Aorta (tissue), 5 donors: ENCODE measurements around the gene NRARP. TPM values are rescaled to one million over a fixed set of nuclear protein-coding genes. Genes with fewer than 3 reads are reported as not detected.

ENCODE experiments used
- ATAC-seq: fragments of 200-7000 bp; cut with Tn5 transposase; one replicate; pipeline ENCODE4 v1.9.1; 2022; ENCODE audit warnings: moderate library complexity; ENCODE audit not compliant: low FRiP score
- DNase-seq, 2 donors: peaks; one replicate each; pipeline ENCODE4 v3.0.0-alpha.2; 2020
- H3K27ac ChIP-seq, 2 donors: one replicate each; pipeline ENCODE4 v1.5.1; 2013; ENCODE audit warnings: low read length in 2 of 2, mild to moderate bottlenecking in 2 of 2, moderate library complexity in 2 of 2, control low read depth in 1 of 2, inconsistent platforms in 1 of 2, low read depth in 1 of 2
- H3K27me3 ChIP-seq, 2 donors: one replicate each; pipeline ENCODE4 v1.6.1; 2013; ENCODE audit warnings: control low read depth in 1 of 2, low read length in 1 of 2, mild to moderate bottlenecking in 1 of 2, moderate library complexity in 1 of 2; ENCODE audit not compliant: insufficient read depth in 2 of 2, control insufficient read depth in 1 of 2
- H3K36me3 ChIP-seq, 2 donors: one replicate each; pipeline ENCODE4 v1.6.1; 2013; ENCODE audit warnings: control low read depth in 1 of 2, low read length in 1 of 2, mild to moderate bottlenecking in 1 of 2; ENCODE audit not compliant: insufficient read depth in 2 of 2, control insufficient read depth in 1 of 2
- H3K4me1 ChIP-seq, 2 donors: one replicate each; pipeline ENCODE4 v1.6.1; 2013; ENCODE audit warnings: low read length in 2 of 2, control low read depth in 1 of 2, mild to moderate bottlenecking in 1 of 2, moderate library complexity in 1 of 2; ENCODE audit not compliant: insufficient read depth in 2 of 2, control insufficient read depth in 1 of 2
- H3K4me3 ChIP-seq, 2 donors: one replicate each; pipeline ENCODE4 v1.5.1; 2013; ENCODE audit warnings: low read length in 2 of 2, control low read depth in 1 of 2, mild to moderate bottlenecking in 1 of 2
- H3K9me3 ChIP-seq: one replicate; pipeline ENCODE4 v1.6.1; 2013; ENCODE audit warnings: mild to moderate bottlenecking, low read length; ENCODE audit not compliant: control insufficient read depth
- WGBS, 2 donors: extraction: QIAGEN DNeasy Blood & Tissue Kit; methylation state at CpG; one replicate each; pipeline ENCODE4 v1.1.7; 2013; 5-methylcytosine and 5-hydroxymethylcytosine counted together
- intact Hi-C, 2 donors: fragments of 100-400 bp; cut with DNase I; formaldehyde crosslinking; loops; one replicate each; pipeline versions ENCODE4 v1.14.2 to v1.15.0; 2022
- polyA plus RNA-seq, 2 donors: library from polyadenylated mRNA; stranded (reverse); fragments of 200-250 nt; gene quantifications; one replicate each; pipeline ENCODE4 v1.2.3, GENCODE V29; 2013
- total RNA-seq, 2 donors: library from RNA; stranded (reverse); fragmentation: NEBNext Ultra II Directional; extraction: Animal tissue kit (Norgen Biotek cat#: 25700); gene quantifications; one replicate each; pipeline ENCODE4 v1.2.1, GENCODE V29; 2021
- donor health status: healthy with polysubstance abuse.
- donor health status: Bipolar disorder and iron deficiency.
- donor health status: DM: no; HTN: no; CAD: no.
- donor health status: DM: no; HTN: no; CAD: no.
- donor health status: DM: yes; HTN: yes; CAD: no.

Gene NRARP
- total and polyA plus RNA-seq, 4 donors, result 0.50 to 26.6 (median 7.1) TPM

GRCh38 chr9:137317718-137318511 is 15.8 kb upstream of the NRARP start:
- intact Hi-C loops, result no loop called here
- ATAC-seq (no peak), DNase-seq (peak; percentile 35 to 71)
- Histone ChIP-seq H3K27ac (no peak overlapping the region), H3K9me3 (no peaks in the 10 kb centered on the region), H3K4me3 (no peak overlapping the region), H3K27me3 (no peaks in the 10 kb centered on the region), H3K36me3 (no peaks in the 10 kb centered on the region), H3K4me1 (no peaks in the 10 kb centered on the region)
- WGBS, 2 donors, result 57 to 69% methylated on average over 22 to 24 of the region's 24 CpGs

GRCh38 chr9:137317021-137317717 is 15.1 kb upstream of the NRARP start:
- ATAC-seq (no peak), DNase-seq (peak; percentile 47 to 68)
- Histone ChIP-seq H3K36me3 (no peaks in the 10 kb centered on the region), H3K4me1 (no peaks in the 10 kb centered on the region), H3K4me3 (no peak overlapping the region), H3K9me3 (no peaks in the 10 kb centered on the region), H3K27ac (no peak overlapping the region), H3K27me3 (no peaks in the 10 kb centered on the region)
- 84 to 92% methylated on average over 19 of the region's 19 CpGs for WGBS, 2 donors
- intact Hi-C loops, result no loop called here

DNA sequence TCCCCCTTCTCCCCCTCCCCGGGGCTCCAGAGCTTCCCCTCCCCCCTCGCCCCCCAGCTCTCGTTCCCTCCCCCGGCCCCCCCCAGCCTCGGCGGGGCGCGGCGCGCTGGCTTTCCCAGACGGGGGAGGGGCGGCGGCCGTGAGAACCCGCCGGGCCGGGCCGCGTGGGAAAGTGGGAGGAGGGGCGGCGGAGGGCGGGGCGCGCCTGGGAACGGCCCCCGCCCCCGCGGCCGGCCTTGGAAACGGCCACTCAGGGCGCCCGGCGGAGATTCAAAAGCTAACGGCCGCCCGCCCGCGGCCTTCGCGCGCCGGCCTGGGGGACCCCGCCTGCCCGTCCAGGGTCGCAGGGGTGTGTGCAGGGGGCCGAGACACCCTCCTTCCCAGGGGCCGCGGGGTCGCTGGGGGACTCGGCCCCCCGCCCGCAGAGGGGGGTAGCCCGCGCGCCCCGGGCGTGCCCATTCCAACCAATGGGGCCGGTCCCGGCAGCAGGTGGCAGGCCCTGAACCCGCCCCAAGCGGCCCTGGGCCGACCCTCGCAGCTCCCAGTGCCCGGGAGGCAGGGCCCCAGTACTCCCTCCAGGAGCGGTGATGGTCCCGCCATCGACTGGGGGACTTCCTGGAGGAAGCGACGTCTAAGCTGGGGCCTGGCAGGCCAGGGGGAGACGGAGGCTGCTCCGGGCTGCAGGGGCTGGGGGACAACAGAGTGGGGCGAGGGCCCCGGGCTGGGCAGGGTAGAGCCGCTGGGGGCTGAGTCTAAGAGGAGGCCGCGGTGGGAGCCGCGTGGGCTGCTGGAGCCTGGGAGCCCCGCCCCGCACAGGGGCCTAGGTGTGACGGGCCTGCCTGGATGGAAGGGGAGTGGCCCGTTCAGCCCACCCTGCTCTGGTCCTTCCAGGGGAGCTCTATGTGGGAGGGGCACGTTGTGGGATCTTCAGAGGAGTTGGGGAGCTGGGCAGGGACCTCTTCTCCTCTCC is 14.2 kb upstream of the NRARP start:
- Histone ChIP-seq H3K36me3 (no peaks in the 10 kb centered on the region), H3K4me1 (no peaks in the 10 kb centered on the region), H3K4me3 (no peak overlapping the region), H3K9me3 (no peaks in the 10 kb centered on the region), H3K27me3 (no peaks in the 10 kb centered on the region), H3K27ac (no peak overlapping the region)
- intact Hi-C loops, result no loop called here
- 7% methylated on average over 67 to 83 of the region's 83 CpGs for WGBS, 2 donors
- DNase-seq, result peak; percentile 55 to 86
- no peak for ATAC-seq

- WGBS, 2 donors, result 13 to 15% methylated on average over 17 to 18 of the region's 18 CpGs
- intact Hi-C loops, result no loop called here
Observed at GRCh38 chr9:137315581-137316011, 13.5 kb upstream of the NRARP start.

GRCh38 chr9:137314561-137315560 is 12.8 kb upstream of the NRARP start:
- Histone ChIP-seq H3K9me3 (no peaks in the 10 kb centered on the region), H3K27me3 (no peaks in the 10 kb centered on the region), H3K4me3 (no peak overlapping the region), H3K36me3 (no peaks in the 10 kb centered on the region), H3K27ac (no peak overlapping the region), H3K4me1 (no peaks in the 10 kb centered on the region)
- intact Hi-C loops, result no loop called here
- WGBS, 2 donors, result 60 to 69% methylated on average over 42 of the region's 42 CpGs
- no peak for ATAC-seq
- peak; percentile 50 to 71 for DNase-seq

More at GRCh38 chr9:137315581-137316011, 13.5 kb upstream of the NRARP start:
- Histone ChIP-seq H3K27ac (no peak overlapping the region), H3K4me1 (no peaks in the 10 kb centered on the region), H3K27me3 (no peaks in the 10 kb centered on the region), H3K4me3 (no peak overlapping the region), H3K9me3 (no peaks in the 10 kb centered on the region), H3K36me3 (no peaks in the 10 kb centered on the region)
- peak in 1 of 2 donors; percentile 35 for DNase-seq
- ATAC-seq, result no peak

- no peak overlapping the region for H3K4me3 ChIP-seq
- DNase-seq, result peak in 1 of 2 donors; percentile 38
Observed at GRCh38 chr9:137313956-137314560, 12.0 kb upstream of the NRARP start.

GRCh38 chr9:137313326-137313936 is 11.4 kb upstream of the NRARP start:
- H3K27me3 ChIP-seq, result no peaks in the 10 kb centered on the region
- DNase-seq (peak; percentile 31 to 53), ATAC-seq (no peak)
- WGBS, 2 donors, result 71 to 76% methylated on average over 9 of the region's 9 CpGs
- H3K27ac ChIP-seq, result no peak overlapping the region
- no peak overlapping the region for H3K4me3 ChIP-seq
- intact Hi-C loops, result no loop called here
- no peaks in the 10 kb centered on the region for H3K9me3 ChIP-seq
- H3K4me1 ChIP-seq, result no peaks in the 10 kb centered on the region
- no peaks in the 10 kb centered on the region for H3K36me3 ChIP-seq

More at GRCh38 chr9:137313956-137314560, 12.0 kb upstream of the NRARP start:
- no peaks in the 10 kb centered on the region for H3K9me3 ChIP-seq
- no peaks in the 10 kb centered on the region for H3K27me3 ChIP-seq
- H3K4me1 ChIP-seq, result no peaks in the 10 kb centered on the region
- 78 to 80% methylated on average over 22 to 24 of the region's 24 CpGs for WGBS, 2 donors
- intact Hi-C loops, result no loop called here
- H3K36me3 ChIP-seq, result no peaks in the 10 kb centered on the region
- ATAC-seq, result no peak
- H3K27ac ChIP-seq, result no peak overlapping the region
